ENCODE results near the gene CRACR2B. TPM values are rescaled to one million over a fixed set of nuclear protein-coding genes. Genes with fewer than 3 reads are reported as not detected.

Gene CRACR2B
- total RNA-seq, 3 donors from 2014 or later: 14.7 to 152 (median 86.2) TPM

GRCh38 chr11:789943-790342, 37.8 kb upstream of the CRACR2B start, which contains the start of gene CEND1:
TSS of gene CEND1 (minus strand) at chr11:790090. CDS start at chr11:788576, 1,514 bp downstream.
- Histone ChIP-seq H3K4me1 (no peaks in the 10 kb centered on the region), H3K27ac (no peak within 1 kb of the TSS), H3K9me3 (no peaks in the 10 kb centered on the region), H3K36me3 (no peaks in the 10 kb centered on the region), H3K27me3 (peaks cover 0 to 11% of the 10 kb centered on the region in 2 donors), H3K4me3 (no peak within 1 kb of the TSS)
- no peak for DNase-seq (ENCODE audit: low spot score in 2 of 2)
- TF ChIP-seq POLR2A (IDR thresholded peaks at IDR 0.05): no peak
- TF ChIP-seq POLR2AphosphoS5 (IDR thresholded peaks at IDR 0.05): no peak
- TF ChIP-seq, protein P1, sequence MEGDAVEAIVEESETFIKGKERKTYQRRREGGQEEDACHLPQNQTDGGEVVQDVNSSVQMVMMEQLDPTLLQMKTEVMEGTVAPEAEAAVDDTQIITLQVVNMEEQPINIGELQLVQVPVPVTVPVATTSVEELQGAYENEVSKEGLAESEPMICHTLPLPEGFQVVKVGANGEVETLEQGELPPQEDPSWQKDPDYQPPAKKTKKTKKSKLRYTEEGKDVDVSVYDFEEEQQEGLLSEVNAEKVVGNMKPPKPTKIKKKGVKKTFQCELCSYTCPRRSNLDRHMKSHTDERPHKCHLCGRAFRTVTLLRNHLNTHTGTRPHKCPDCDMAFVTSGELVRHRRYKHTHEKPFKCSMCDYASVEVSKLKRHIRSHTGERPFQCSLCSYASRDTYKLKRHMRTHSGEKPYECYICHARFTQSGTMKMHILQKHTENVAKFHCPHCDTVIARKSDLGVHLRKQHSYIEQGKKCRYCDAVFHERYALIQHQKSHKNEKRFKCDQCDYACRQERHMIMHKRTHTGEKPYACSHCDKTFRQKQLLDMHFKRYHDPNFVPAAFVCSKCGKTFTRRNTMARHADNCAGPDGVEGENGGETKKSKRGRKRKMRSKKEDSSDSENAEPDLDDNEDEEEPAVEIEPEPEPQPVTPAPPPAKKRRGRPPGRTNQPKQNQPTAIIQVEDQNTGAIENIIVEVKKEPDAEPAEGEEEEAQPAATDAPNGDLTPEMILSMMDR (IDR thresholded peaks at IDR 0.05): no peak
- intact Hi-C loops (cut with DNase I; ENCODE audit: low total_unique reads): no loop called here

- H3K4me3 ChIP-seq: no peak overlapping the region
- H3K27ac ChIP-seq: no peak overlapping the region
- no peak for TF ChIP-seq POLR2A (IDR thresholded peaks at IDR 0.05)
- TF ChIP-seq POLR2AphosphoS5 (IDR thresholded peaks at IDR 0.05): no peak
- TF ChIP-seq, protein P1 (IDR thresholded peaks at IDR 0.05): no peak
- H3K4me1 ChIP-seq: peaks cover 4% of the 10 kb centered on the region in 2 donors
- peaks cover 0 to 11% of the 10 kb centered on the region in 2 donors for H3K27me3 ChIP-seq
- intact Hi-C loops (cut with DNase I; ENCODE audit: low total_unique reads): loop anchor here (1.0 kb wide), 1 partner anchor 23 kb away; no protein-coding TSS in a partner anchor
- no peaks in the 10 kb centered on the region for H3K9me3 ChIP-seq
- no peaks in the 10 kb centered on the region for H3K36me3 ChIP-seq
- no peak for DNase-seq (ENCODE audit: low spot score in 2 of 2)
Observed at GRCh38 chr11:790721-791564, 36.8 kb upstream of the CRACR2B start.

GRCh38 chr11:791658-792534, 35.8 kb upstream of the CRACR2B start:
- TF ChIP-seq POLR2A (IDR thresholded peaks at IDR 0.05): no peak
- TF ChIP-seq, protein P1 (IDR thresholded peaks at IDR 0.05): no peak
- no peak for TF ChIP-seq POLR2AphosphoS5 (IDR thresholded peaks at IDR 0.05)
- DNase-seq (ENCODE audit: low spot score in 2 of 2): no peak
- H3K4me1 ChIP-seq: peaks cover 9 to 10% of the 10 kb centered on the region in 2 donors
- no peaks in the 10 kb centered on the region for H3K9me3 ChIP-seq
- peaks cover 0 to 11% of the 10 kb centered on the region in 2 donors for H3K27me3 ChIP-seq
- intact Hi-C loops (cut with DNase I; ENCODE audit: low total_unique reads): loop anchor here (1.0 kb wide), 1 partner anchor 24 kb away; no protein-coding TSS in a partner anchor
- H3K4me3 ChIP-seq: no peak overlapping the region
- H3K36me3 ChIP-seq: no peaks in the 10 kb centered on the region
- no peak overlapping the region for H3K27ac ChIP-seq

GRCh38 chr11:792535-792821, 35.2 kb upstream of the CRACR2B start:
- no peak for TF ChIP-seq POLR2A (IDR thresholded peaks at IDR 0.05)
- TF ChIP-seq, protein P1 (IDR thresholded peaks at IDR 0.05): no peak
- no peak for TF ChIP-seq POLR2AphosphoS5 (IDR thresholded peaks at IDR 0.05)
- no peaks in the 10 kb centered on the region for H3K36me3 ChIP-seq
- H3K9me3 ChIP-seq: no peaks in the 10 kb centered on the region
- peaks cover 10 to 14% of the 10 kb centered on the region in 2 donors for H3K4me1 ChIP-seq
- H3K27ac ChIP-seq: no peak overlapping the region
- intact Hi-C loops (cut with DNase I; ENCODE audit: low total_unique reads): no loop called here
- no peak for DNase-seq (ENCODE audit: low spot score in 2 of 2)
- H3K27me3 ChIP-seq: peaks cover 0 to 11% of the 10 kb centered on the region in 2 donors
- no peak overlapping the region for H3K4me3 ChIP-seq
